HG03097 (cell line): ENCODE results near the gene NCOA6.

Source experiments
- ATAC-seq: cut with Tn5 transposase; IDR thresholded peaks from one replicate; pipeline ENCODE4 v1.9.1; 2021; ENCODE audit not compliant: unreplicated experiment, low FRiP score

Gene NCOA6

DNA sequence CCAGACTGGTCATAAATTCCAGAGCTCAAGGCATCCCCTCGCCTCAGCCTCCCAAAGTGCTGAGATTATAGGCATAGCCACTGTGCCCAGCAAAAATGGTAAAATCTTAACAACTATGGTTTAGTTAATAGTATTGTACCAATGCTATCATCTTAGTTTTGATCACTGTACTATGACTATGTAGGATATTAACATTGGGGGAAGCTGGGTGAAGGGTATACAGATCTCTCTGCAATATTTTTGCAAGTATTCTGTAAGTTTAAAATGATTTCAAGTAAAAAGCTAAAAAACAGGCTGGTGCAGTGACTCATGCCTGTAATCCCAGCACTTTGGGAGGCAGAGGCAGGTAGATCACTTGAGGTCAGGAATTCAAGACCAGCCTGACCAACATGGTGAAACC lies 156.4 kb downstream of the NCOA6 start:
- ATAC-seq = no peak
